Upper lobe of right lung (tissue), 1 donor: ENCODE data around the gene POU2F1. TPM values are rescaled to one million over a fixed set of nuclear protein-coding genes. Genes with fewer than 3 reads are reported as not detected.
A peak's percentile ranks its signal among the peaks of the same experiment; 100 is the strongest.

Experiments used
- ATAC-seq: fragments of 200-7000 bp; cut with Tn5 transposase; one replicate; pipeline ENCODE4 v1.9.1; 2020; ENCODE audit warnings: mild to moderate bottlenecking, moderate library complexity
- DNase-seq: peaks from one replicate; pipeline ENCODE4 v3.0.0-alpha.2; 2020
- H3K27ac ChIP-seq: fragments of 200-600 bp; one replicate; pipeline ENCODE4 v1.8.0; 2022
- H3K27me3 ChIP-seq: fragments of 200-600 bp; one replicate; pipeline ENCODE4 v1.8.0; 2022; ENCODE audit warnings: mild to moderate bottlenecking
- H3K36me3 ChIP-seq: fragments of 200-600 bp; one replicate; pipeline ENCODE4 v1.8.0; 2022
- H3K4me1 ChIP-seq: fragments of 200-600 bp; one replicate; pipeline ENCODE4 v1.8.0; 2022
- H3K4me3 ChIP-seq: fragments of 200-600 bp; one replicate; pipeline ENCODE4 v1.8.0; 2022; ENCODE audit warnings: mild to moderate bottlenecking
- H3K9me3 ChIP-seq: fragments of 200-600 bp; one replicate; pipeline ENCODE4 v1.8.0; 2022
- intact Hi-C: fragments of 100-400 bp; cut with DNase I; formaldehyde crosslinking; loops from one replicate; pipeline ENCODE4 v1.11.0; 2022
- total RNA-seq: library from RNA; stranded (reverse); fragmentation: NEBNext Ultra II Directional; extraction: Animal tissue kit (Norgen Biotek cat#: 25700); gene quantifications from one replicate; pipeline ENCODE4 v1.2.1, GENCODE V29; 2021
- TF ChIP-seq, protein P1 (sequence below): fragments of 200-600 bp; IDR thresholded peaks from one replicate; pipeline ENCODE4 v1.8.0; 2022; ENCODE audit warnings: antibody characterized with exemption
- donor health status: DM: no; HTN: yes; CAD: no; lungs with severe emphysema.

POU2F1 gene
- total RNA-seq, 1 donor from 2014 or later: 15.3 TPM

DNA sequence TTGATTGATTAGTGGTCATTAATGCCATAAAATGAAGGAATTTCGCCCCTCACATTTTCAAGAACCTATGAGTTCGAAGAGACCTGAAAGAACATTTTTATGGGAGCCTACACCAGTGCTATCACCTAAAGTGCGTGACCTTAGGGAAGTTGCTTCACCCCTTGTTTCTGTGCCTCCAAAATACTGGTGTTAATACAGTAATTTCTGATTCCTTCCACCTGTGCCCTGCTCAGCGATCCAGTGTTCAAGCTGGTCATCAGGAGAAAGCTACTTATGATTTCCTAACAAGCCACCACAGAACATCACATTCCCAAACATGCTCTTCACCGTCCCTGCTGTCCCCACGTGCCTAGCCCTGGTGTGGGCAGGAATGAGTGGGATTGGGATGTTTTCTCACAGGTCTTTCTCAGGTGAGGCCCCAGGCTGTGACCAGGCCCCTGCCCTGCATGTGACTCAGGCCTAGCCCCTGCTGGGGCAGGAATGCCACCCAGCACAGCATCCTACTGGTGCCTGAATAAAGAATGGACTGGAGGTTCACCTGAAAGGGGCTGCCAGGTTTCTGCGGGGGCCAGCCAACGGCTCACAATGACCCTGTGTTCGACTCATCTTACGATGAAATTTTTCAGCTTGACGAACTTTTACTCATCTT lies 237.4 kb downstream of the POU2F1 start:
- Histone ChIP-seq H3K36me3 (no peaks in the 10 kb centered on the region), H3K4me3 (no peak overlapping the region), H3K4me1 (peaks cover 3% of the 10 kb centered on the region), H3K27me3 (no peaks in the 10 kb centered on the region), H3K27ac (no peak overlapping the region), H3K9me3 (no peaks in the 10 kb centered on the region)
- TF ChIP-seq, protein P1, sequence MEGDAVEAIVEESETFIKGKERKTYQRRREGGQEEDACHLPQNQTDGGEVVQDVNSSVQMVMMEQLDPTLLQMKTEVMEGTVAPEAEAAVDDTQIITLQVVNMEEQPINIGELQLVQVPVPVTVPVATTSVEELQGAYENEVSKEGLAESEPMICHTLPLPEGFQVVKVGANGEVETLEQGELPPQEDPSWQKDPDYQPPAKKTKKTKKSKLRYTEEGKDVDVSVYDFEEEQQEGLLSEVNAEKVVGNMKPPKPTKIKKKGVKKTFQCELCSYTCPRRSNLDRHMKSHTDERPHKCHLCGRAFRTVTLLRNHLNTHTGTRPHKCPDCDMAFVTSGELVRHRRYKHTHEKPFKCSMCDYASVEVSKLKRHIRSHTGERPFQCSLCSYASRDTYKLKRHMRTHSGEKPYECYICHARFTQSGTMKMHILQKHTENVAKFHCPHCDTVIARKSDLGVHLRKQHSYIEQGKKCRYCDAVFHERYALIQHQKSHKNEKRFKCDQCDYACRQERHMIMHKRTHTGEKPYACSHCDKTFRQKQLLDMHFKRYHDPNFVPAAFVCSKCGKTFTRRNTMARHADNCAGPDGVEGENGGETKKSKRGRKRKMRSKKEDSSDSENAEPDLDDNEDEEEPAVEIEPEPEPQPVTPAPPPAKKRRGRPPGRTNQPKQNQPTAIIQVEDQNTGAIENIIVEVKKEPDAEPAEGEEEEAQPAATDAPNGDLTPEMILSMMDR: no peak
- ATAC-seq: no peak
- DNase-seq: peak; percentile 34
- intact Hi-C loops: no loop called here

DNA sequence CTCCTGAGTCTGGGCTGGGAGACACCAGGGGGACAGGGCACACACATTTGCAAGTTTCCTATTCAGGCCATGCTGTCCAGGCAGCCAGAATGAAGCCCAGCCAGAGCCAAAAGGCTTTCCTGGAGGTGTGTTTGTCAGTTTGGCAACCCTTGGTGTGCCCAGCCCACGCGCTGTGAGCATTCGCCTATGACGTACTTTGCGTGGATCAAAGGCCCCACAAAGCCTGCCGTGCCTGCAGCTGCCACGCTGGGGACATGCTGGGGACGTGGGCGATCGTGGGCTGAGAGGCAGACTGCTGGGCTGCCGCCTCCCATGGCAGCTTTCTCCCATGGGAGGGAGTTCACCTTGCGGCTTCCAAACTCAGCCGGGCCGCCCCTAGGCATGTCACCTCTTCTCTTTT lies 240.2 kb downstream of the POU2F1 start:
- no peak for ATAC-seq
- peak; percentile 60 for DNase-seq
- TF ChIP-seq, protein P1: no peak
- H3K9me3 ChIP-seq: no peaks in the 10 kb centered on the region
- intact Hi-C loops: no loop called here
- H3K27me3 ChIP-seq: no peaks in the 10 kb centered on the region
- H3K4me3 ChIP-seq: no peak overlapping the region
- no peaks in the 10 kb centered on the region for H3K36me3 ChIP-seq
- H3K27ac ChIP-seq: no peak overlapping the region
- H3K4me1 ChIP-seq: peaks cover 3% of the 10 kb centered on the region

DNA sequence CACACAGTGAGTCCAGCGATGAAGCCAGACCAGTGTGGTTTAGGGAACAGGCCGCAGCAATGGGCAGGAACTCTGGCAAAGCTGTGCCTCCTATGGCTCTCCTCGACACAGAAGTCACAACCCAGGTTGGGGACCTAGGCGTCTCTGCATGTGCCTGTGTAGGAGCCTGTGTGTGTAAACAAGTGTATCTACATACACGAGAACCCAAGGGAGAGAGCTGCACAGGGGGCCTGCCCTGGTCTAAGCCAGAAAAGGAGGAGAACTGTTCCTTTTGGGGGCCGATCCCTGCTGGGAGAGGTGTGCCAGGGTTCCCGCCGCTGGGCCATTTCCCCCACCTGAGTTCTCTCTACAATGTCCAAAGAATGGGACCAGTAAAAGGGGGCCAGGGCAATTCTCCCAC lies 241.7 kb downstream of the POU2F1 start:
- no peaks in the 10 kb centered on the region for H3K4me1 ChIP-seq
- H3K9me3 ChIP-seq: no peaks in the 10 kb centered on the region
- intact Hi-C loops: no loop called here
- H3K27ac ChIP-seq: no peak overlapping the region
- DNase-seq: peak; percentile 52
- no peaks in the 10 kb centered on the region for H3K36me3 ChIP-seq
- no peaks in the 10 kb centered on the region for H3K27me3 ChIP-seq
- ATAC-seq: no peak
- TF ChIP-seq, protein P1: no peak
- H3K4me3 ChIP-seq: no peak overlapping the region

DNA sequence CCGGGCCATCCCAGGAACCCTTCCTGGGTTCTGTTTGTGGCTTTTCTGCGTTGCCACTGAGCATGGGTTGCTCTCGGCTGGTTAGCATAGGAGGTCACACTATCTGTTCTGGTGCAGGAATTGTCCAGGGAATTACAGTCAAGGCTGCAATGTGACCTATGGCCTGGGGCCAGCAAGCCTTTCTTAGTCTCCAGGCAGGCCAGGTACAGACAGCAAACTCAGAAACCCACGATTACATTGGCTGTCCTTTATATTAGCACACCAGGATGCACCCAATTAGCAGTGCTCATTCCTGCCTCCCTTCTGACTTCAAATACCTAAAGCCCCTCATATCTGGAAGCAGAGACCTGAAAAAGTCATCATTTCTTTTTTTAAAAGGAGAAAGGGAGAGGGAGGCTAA lies 242.4 kb downstream of the POU2F1 start:
- Histone ChIP-seq H3K27ac (no peak overlapping the region), H3K4me1 (no peaks in the 10 kb centered on the region), H3K4me3 (no peak overlapping the region), H3K36me3 (no peaks in the 10 kb centered on the region), H3K9me3 (no peaks in the 10 kb centered on the region), H3K27me3 (no peaks in the 10 kb centered on the region)
- intact Hi-C loops: no loop called here
- no peak for DNase-seq
- no peak for ATAC-seq
- TF ChIP-seq, protein P1: no peak

DNA sequence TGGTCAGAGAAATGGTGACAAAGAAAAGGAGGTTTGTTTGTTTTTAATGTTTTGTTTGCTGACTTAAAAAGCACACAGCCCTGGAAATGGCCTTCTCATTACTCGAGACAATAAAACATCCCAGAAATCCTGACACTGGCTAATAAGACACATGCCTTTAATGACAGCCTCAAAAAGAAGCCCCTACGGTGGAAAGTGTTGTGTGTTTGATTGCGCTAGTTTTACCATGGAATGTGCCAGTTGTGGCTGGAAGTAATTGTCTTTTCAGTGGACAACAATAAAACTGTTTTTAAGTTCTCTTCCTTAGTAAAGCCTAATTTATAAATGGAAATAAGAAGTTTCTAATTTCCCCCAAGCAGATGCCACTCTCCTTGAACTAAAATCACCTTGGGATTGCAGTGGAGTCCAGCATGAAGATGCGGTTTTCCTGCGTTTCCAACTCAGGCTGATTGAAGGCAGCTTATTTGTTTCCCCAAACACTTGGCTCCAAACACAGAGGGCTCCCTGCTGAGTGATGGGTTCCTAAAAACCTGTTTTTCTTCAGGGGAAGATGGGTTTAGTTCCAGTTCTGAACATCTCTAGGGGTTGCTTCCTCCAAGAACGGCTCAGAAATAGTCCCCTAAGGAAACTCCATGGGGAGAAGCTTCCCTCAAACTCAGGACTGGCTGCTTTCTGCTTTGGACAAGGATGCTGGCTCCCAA lies 243.3 kb downstream of the POU2F1 start:
- ATAC-seq: no peak
- H3K9me3 ChIP-seq: no peaks in the 10 kb centered on the region
- no peak overlapping the region for H3K27ac ChIP-seq
- no peaks in the 10 kb centered on the region for H3K4me1 ChIP-seq
- DNase-seq: no peak
- no peaks in the 10 kb centered on the region for H3K36me3 ChIP-seq
- no peaks in the 10 kb centered on the region for H3K27me3 ChIP-seq
- no peak overlapping the region for H3K4me3 ChIP-seq
- TF ChIP-seq, protein P1: no peak
- intact Hi-C loops: no loop called here
